KMS-11 (cell line): ENCODE data around the gene IGSF23.
"Not testable (repeated sequence)": the region's sequence is repeated elsewhere in the genome, so short reads cannot be mapped to it uniquely, and the experiment has no call there.

Source experiments
- H2AFZ ChIP-seq: fragments of 200-600 bp; sonication (generic); 2 replicates; pipeline ENCODE4 v1.6.1; 2016; ENCODE audit warnings: antibody characterized with exemption, mixed run types, low read depth
- H3K27ac ChIP-seq: fragments of 200-600 bp; sonication (generic); 2 replicates; pipeline ENCODE4 v1.6.1; 2016; ENCODE audit warnings: mild to moderate bottlenecking, mixed run types
- H3K27me3 ChIP-seq: fragments of 200-600 bp; sonication (generic); 2 replicates; pipeline ENCODE4 v1.6.1; 2017; ENCODE audit warnings: mild to moderate bottlenecking, low read depth, mixed run types, moderate library complexity; ENCODE audit not compliant: insufficient read depth
- H3K36me3 ChIP-seq: fragments of 200-600 bp; sonication (generic); 2 replicates; pipeline ENCODE4 v1.6.1; 2017; ENCODE audit warnings: mild to moderate bottlenecking, mixed run types; ENCODE audit not compliant: insufficient read depth
- H3K4me1 ChIP-seq: fragments of 200-600 bp; sonication (generic); 2 replicates; pipeline ENCODE4 v1.6.1; 2016; ENCODE audit warnings: mild to moderate bottlenecking, low read depth, mixed run types; ENCODE audit not compliant: poor library complexity, severe bottlenecking
- H3K4me2 ChIP-seq: fragments of 200-600 bp; sonication (generic); 2 replicates; pipeline ENCODE4 v1.7.0; 2016; ENCODE audit warnings: mild to moderate bottlenecking, mixed run types
- H3K4me3 ChIP-seq: fragments of 200-600 bp; sonication (generic); IDR thresholded peaks from 2 replicates; pipeline ENCODE4 v1.6.1; 2017; ENCODE audit warnings: low read depth, low read length, mixed read lengths; ENCODE audit not compliant: insufficient read depth
- H3K79me2 ChIP-seq: fragments of 200-600 bp; sonication (generic); 2 replicates; pipeline ENCODE4 v1.6.1; 2016; ENCODE audit warnings: low read depth, mixed run types; ENCODE audit not compliant: insufficient read depth
- H3K9ac ChIP-seq: fragments of 200-600 bp; sonication (generic); 2 replicates; pipeline ENCODE4 v1.6.1; 2016; ENCODE audit warnings: mild to moderate bottlenecking, mixed run types
- H4K20me1 ChIP-seq: fragments of 200-600 bp; sonication (generic); 2 replicates; pipeline ENCODE4 v1.6.1; 2016; ENCODE audit warnings: mild to moderate bottlenecking, mixed run types; ENCODE audit not compliant: insufficient read depth
- TF ChIP-seq, protein P1 (sequence below): fragments of 200-600 bp; sonication (generic); conservative IDR thresholded peaks from 2 replicates; pipeline ENCODE4 v1.6.1; 2017; ENCODE audit warnings: low read depth, mild to moderate bottlenecking, antibody characterized with exemption, low read length, moderate library complexity, mixed read lengths

IGSF23 gene

DNA sequence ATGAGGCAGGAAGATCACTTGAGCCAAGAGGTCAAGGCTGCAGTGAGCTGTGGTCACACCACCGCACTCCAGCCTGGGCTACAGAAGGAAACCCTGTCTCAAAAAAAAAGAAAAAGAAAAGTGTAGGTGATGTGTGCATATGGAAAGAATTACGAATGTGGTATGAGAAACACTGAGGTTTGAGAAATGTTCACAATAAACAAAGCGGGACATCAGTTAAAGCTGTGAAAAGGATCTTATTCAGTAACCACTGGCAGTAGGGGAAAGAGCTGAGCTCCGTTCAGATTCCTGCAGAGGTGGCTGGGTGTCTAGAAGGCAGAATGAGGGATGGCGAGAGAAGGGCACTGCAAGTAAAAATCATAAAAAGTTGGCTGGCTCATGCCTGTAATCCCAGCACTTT is 4.1 kb upstream of the IGSF23 start:
- TF ChIP-seq, protein P1, sequence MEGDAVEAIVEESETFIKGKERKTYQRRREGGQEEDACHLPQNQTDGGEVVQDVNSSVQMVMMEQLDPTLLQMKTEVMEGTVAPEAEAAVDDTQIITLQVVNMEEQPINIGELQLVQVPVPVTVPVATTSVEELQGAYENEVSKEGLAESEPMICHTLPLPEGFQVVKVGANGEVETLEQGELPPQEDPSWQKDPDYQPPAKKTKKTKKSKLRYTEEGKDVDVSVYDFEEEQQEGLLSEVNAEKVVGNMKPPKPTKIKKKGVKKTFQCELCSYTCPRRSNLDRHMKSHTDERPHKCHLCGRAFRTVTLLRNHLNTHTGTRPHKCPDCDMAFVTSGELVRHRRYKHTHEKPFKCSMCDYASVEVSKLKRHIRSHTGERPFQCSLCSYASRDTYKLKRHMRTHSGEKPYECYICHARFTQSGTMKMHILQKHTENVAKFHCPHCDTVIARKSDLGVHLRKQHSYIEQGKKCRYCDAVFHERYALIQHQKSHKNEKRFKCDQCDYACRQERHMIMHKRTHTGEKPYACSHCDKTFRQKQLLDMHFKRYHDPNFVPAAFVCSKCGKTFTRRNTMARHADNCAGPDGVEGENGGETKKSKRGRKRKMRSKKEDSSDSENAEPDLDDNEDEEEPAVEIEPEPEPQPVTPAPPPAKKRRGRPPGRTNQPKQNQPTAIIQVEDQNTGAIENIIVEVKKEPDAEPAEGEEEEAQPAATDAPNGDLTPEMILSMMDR, result no peak
- Histone ChIP-seq H3K4me1 (no peaks in the 10 kb centered on the region), H4K20me1 (no peaks in the 10 kb centered on the region), H3K27ac (no peak overlapping the region), H2AFZ (no peak overlapping the region), H3K36me3 (no peaks in the 10 kb centered on the region), H3K9ac (no peak overlapping the region), H3K79me2 (no peaks in the 10 kb centered on the region), H3K4me2 (no peak overlapping the region), H3K27me3 (no peaks in the 10 kb centered on the region), H3K4me3 (no peak overlapping the region)

GRCh38 chr19:44610497-44610896 is 2.9 kb upstream of the IGSF23 start:
- H3K4me3 ChIP-seq, H3K36me3 ChIP-seq, H4K20me1 ChIP-seq, H3K27ac ChIP-seq, H3K27me3 ChIP-seq, H2AFZ ChIP-seq, H3K4me1 ChIP-seq, H3K4me2 ChIP-seq, H3K79me2 ChIP-seq, H3K9ac ChIP-seq: not testable (repeated sequence)

DNA sequence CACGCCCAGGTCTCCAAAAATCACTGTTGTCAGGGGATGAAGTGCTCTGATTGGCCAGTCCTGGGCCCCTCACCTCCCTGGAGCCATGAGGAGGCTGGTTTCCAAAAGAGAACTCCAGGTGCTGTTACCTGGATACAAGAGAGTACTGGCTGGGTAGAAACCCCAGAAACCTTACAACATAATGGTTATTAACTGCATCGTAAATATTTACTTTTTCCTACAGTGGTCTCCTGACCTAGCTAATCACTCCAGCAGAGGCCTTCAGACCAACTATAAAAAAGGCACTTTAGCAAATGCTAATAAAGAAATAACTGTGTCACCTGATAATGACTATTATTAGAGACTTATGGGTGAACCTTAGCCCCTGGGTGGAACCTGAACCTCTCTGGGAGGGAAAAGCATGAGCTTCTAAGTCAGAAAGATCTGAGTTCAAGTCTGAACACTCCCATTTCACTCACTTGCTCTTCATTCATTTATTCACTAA is 1.5 kb upstream of the IGSF23 start:
- no peak overlapping the region for H3K9ac ChIP-seq
- TF ChIP-seq, protein P1, result no peak
- H2AFZ ChIP-seq, result no peak overlapping the region
- no peaks in the 10 kb centered on the region for H3K27me3 ChIP-seq
- H3K4me1 ChIP-seq, result no peaks in the 10 kb centered on the region
- no peaks in the 10 kb centered on the region for H4K20me1 ChIP-seq
- no peak overlapping the region for H3K27ac ChIP-seq
- H3K4me3 ChIP-seq, result no peak overlapping the region
- no peak overlapping the region for H3K4me2 ChIP-seq
- H3K36me3 ChIP-seq, result no peaks in the 10 kb centered on the region
- no peaks in the 10 kb centered on the region for H3K79me2 ChIP-seq

DNA sequence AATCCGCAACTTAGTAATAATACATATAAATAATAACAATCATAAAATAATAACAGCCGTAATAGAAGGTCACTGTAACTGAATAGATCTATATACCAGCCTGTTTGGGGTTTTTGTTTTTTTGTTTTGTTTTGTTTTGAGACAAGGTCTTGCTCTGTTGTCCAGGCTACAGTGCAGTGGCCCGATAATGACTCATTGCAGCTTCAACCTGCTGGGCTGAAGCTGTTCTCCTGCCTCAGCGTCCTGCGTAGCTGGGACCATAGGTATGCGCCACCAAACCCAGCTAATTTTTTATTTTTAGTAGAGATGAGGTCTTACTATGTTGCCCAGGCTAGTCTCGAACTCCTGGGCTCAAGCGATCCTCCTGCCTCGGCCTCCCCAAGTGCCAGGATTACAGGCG is 950 bp downstream of the IGSF23 start:
- Histone ChIP-seq H3K4me3 (no peak overlapping the region), H3K4me1 (no peaks in the 10 kb centered on the region), H3K27me3 (no peaks in the 10 kb centered on the region), H3K36me3 (no peaks in the 10 kb centered on the region), H3K27ac (no peak overlapping the region), H3K79me2 (no peaks in the 10 kb centered on the region), H3K9ac (no peak overlapping the region), H4K20me1 (no peaks in the 10 kb centered on the region), H2AFZ (no peak overlapping the region), H3K4me2 (no peak overlapping the region)
- TF ChIP-seq, protein P1, result no peak

- TF ChIP-seq, protein P1, result no peak
- Histone ChIP-seq H4K20me1 (no peaks in the 10 kb centered on the region), H3K9ac (no peak overlapping the region), H3K4me1 (no peaks in the 10 kb centered on the region), H3K36me3 (no peaks in the 10 kb centered on the region), H3K4me3 (no peak overlapping the region), H3K27ac (no peak overlapping the region), H3K27me3 (no peaks in the 10 kb centered on the region), H3K4me2 (no peak overlapping the region), H3K79me2 (no peaks in the 10 kb centered on the region), H2AFZ (no peak overlapping the region)
Observed at GRCh38 chr19:44615863-44616247, 2.5 kb downstream of the IGSF23 start.
